Measurements from ENCODE around the gene PALM.

Gene PALM

DNA sequence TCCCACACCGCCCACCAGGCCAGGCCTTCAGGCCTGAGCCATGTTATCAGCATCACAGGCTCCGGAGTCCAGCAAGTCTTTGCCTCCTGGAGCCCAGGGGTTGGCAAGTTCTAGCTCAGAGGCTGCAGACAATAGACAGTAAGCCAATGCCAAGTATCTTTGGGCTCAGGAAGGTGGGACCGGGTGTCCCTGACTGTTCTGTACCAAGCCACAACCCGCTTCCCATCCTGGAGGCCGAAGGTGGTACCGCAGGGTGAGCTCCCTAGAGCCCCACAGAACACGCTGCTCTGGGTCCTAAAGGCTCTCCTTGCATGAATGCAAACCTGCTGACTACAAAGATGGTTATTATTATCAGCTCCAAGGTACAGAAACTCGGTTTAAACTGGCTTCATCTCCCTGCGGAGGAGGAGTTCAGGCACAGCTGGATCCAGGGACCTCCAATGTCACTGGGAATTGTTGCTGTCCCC, 38.1 kb upstream of the PALM start:
- no peak for DNase-seq (ENCODE audit: insufficient read length)
- FAIRE-seq: no peak
- TF ChIP-seq TAF1 (IDR thresholded peaks at IDR 0.05; ENCODE audit: borderline replicate concordance, low read depth, low read length): no peak

DNA sequence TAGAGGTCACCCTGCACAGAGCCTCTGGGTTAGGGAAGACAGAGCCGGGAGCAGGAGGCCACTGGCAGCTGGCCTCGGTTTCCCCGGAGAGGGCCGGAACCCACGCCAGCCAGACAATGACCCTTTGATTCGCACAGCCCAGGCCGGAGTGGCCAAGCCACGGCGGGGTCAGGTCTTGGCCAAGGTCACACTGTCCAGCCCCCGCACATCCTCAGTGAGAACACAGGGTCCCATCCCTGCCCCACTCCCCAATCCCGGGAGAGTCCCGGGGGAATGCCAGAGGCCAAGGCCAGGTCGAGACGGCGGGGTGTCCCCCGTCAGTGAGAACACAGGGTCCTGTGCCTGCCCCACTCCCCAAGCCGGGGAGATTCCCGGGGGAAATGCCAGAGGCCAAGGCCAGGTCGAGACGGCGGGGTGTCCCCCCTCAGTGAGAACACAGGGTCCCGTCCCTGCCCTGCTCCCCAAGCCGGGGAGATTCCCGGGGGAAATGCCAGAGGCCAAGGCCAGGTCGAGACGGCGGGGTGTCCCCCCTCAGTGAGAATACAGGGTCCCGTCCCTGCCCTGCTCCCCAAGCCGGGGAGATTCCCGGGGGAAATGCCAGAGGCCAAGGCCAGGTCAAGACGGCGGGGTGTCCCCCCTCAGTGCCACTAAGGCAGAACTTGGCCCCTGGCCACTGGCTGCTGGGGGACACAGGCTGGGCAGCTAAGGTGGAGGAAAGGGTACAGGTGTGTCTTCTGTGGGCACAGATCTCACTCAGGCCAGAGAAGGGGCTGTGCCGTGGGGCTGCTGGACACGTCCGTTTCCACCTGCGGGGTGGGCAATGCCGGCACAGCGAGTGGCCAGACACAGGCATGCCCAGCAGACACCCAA, 34.2 kb upstream of the PALM start:
- FAIRE-seq (no peak), DNase-seq (ENCODE audit: insufficient read length) (no peak)
- no peak for TF ChIP-seq POLR2AphosphoS5 (IDR thresholded peaks at IDR 0.05; ENCODE audit: low read depth, low read length)
- TF ChIP-seq TAF1 (IDR thresholded peaks at IDR 0.05; ENCODE audit: borderline replicate concordance, low read depth, low read length): no peak
- TF ChIP-seq POLR2A (IDR thresholded peaks at IDR 0.05; ENCODE audit: low read depth, low read length): no peak

DNA sequence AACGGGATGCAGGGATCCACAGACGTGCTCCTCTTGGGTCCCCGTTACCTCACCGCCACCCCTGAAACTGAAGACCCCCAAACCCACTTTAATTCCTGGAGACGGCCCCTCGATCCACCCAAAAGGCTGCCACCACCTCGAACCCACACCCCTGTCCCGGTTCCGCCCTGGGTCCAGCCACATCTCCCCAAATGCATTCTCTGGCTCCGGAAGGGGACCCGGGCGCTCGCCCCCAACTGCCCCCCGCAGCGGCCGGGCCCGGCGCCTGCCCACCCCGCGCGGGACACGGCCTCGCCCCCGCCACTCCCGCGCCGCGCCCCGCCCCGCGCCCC, 32.8 kb upstream of the PALM start:
- DNase-seq (ENCODE audit: insufficient read length) (no peak), FAIRE-seq (no peak)
- TF ChIP-seq TAF1 (IDR thresholded peaks at IDR 0.05; ENCODE audit: borderline replicate concordance, low read depth, low read length) (no peak), POLR2A (IDR thresholded peaks at IDR 0.05; ENCODE audit: low read depth, low read length) (no peak), POLR2AphosphoS5 (IDR thresholded peaks at IDR 0.05; ENCODE audit: low read depth, low read length) (no peak)

DNA sequence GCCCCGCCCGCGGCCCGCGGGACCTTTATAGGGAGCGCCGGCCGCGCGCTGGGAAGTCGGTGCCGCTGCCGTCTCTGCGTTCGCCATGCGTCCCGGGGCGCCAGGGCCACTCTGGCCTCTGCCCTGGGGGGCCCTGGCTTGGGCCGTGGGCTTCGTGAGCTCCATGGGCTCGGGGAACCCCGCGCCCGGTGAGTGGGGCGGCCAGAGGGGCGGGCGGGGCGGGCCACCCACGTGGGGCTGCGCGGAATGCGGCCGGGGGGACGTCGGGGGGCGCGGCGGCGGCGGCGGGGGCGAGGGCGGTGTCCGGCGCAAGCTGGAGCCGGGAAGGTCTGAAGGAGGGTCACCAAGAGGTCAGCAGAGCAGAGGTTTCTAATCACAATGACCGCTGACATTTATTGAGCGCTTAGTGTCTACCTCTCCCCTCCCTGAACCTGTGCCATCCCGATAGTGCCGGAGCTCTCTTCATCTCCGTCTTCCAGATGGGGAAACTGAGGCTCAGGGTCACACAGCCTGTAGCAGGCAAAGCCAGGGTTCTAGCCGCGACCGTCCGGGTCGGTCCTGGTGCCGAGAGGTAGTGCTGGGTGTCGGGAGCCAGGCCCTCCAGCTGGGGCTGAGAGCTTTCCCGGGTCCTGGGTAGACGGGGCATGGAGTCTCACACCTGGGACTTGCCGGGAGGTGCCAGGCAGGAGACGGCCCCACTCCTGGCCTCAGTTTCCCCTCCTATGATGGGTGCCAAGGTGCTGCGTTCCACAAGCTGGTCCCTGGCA, 32.2 kb upstream of the PALM start, which contains the start of gene FSTL3:
Gene FSTL3, plus strand, starts transcription at position 54 of the 767 bp plus-strand sequence. Its CDS starts 32 bp downstream, at position 86.
- TF ChIP-seq TAF1 (IDR thresholded peaks at IDR 0.05; ENCODE audit: borderline replicate concordance, low read depth, low read length) (no peak), POLR2AphosphoS5 (IDR thresholded peaks at IDR 0.05; ENCODE audit: low read depth, low read length) (no peak), POLR2A (IDR thresholded peaks at IDR 0.05; ENCODE audit: low read depth, low read length) (no peak; the same call in 1 of the 2 replicates)
- FAIRE-seq: no peak

DNA sequence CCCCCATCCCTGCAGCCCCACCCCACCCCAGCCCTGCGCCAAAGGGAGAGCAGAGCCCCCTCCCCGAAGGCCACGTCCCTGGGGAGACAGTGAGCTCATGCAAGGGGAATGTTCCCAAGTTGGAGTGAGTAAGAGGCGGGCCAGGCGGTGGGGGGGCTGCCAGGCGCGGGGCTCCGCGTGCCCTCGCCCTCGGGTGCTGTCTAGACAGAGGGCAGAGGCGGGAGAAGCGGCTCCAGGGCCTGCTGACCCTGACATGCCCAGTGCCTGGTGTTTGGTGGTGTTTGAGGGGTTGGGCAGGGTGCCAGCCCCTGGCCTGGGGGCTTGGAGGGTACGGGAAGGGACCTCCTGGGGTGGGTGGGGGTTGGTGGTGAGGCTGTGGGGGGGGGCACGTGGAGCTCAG, 31.5 kb upstream of the PALM start:
- FAIRE-seq (no peak), DNase-seq (ENCODE audit: insufficient read length) (no peak)
- TF ChIP-seq POLR2AphosphoS5 (IDR thresholded peaks at IDR 0.05; ENCODE audit: low read depth, low read length) (no peak), POLR2A (IDR thresholded peaks at IDR 0.05; ENCODE audit: low read depth, low read length) (no peak), TAF1 (IDR thresholded peaks at IDR 0.05; ENCODE audit: borderline replicate concordance, low read depth, low read length) (no peak)

More for the DNA sequence above, 32.2 kb upstream of the PALM start, which contains the start of gene FSTL3:
- DNase-seq (ENCODE audit: insufficient read length): no peak

DNA sequence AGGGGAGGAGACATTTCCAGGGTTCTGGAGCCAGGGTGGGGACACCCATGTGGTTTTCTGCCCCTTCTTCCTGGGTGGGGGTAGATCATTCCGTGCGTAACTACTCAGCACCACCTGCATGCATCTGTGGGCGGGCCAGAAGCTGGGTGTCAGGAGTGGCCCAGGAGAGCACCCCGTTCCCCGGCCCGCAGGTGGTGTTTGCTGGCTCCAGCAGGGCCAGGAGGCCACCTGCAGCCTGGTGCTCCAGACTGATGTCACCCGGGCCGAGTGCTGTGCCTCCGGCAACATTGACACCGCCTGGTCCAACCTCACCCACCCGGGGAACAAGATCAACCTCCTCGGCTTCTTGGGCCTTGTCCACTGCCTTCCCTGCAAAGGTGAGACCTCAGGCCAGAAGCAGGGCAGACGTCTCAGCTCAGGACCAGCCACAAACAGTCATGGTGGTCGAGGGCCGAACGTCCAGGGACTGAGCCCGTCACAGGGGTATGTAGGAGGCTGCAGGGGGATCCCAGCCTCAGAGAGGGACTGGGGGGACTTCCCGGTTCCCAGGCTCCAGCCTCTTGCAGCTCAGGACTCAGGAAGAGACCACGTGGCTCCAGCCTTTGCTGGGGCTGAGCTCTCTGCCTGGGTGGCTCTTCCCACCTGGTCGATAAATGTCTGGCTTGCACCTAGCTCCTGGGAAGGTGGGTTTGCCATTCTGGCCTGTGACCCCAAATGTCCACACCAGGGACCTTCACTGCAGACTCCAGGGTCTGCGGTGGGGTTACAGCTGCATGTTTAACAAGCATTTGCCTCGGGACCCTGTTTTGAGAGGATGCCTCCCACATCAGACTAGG, 30.9 kb upstream of the PALM start:
- no peak for DNase-seq (ENCODE audit: insufficient read length)
- TF ChIP-seq POLR2A (IDR thresholded peaks at IDR 0.05; ENCODE audit: low read depth, low read length) (no peak), POLR2AphosphoS5 (IDR thresholded peaks at IDR 0.05; ENCODE audit: low read depth, low read length) (no peak; the same call in 1 of the 2 replicates), TAF1 (IDR thresholded peaks at IDR 0.05; ENCODE audit: borderline replicate concordance, low read depth, low read length) (no peak)
- no peak for FAIRE-seq

DNA sequence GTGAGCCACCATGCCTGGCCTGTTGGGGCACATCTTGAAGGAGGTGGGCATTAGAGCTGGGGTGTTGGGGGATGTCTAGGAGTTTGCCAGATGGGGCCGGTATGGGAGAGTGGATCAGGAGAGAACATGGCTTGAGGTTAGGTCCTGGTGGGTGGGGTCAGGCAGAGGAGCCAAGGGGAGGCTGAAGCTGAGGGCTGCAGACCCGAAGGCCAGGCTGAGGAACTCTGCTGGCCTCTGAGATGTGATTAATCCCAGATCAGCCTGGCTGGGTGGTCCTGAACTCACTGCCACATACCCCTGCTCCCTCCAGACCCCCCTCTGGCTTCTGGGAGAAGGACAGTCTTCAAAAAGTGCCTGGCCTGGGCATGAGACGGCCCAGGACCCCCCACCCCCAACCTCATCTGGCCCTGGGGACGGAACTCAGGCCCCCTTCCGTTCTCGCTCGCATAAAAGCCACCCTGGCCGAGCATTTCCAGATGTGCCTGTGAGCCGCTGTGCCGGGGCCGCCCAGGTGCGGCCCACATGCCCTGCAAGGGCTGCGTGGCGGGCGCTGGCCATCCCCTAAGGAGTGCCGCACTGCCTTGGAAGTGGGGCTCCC, 29.8 kb upstream of the PALM start:
- no peak for FAIRE-seq
- TF ChIP-seq POLR2AphosphoS5 (IDR thresholded peaks at IDR 0.05; ENCODE audit: low read depth, low read length) (no peak), POLR2A (IDR thresholded peaks at IDR 0.05; ENCODE audit: low read depth, low read length) (no peak), TAF1 (IDR thresholded peaks at IDR 0.05; ENCODE audit: borderline replicate concordance, low read depth, low read length) (no peak)
- DNase-seq (ENCODE audit: insufficient read length): no peak

DNA sequence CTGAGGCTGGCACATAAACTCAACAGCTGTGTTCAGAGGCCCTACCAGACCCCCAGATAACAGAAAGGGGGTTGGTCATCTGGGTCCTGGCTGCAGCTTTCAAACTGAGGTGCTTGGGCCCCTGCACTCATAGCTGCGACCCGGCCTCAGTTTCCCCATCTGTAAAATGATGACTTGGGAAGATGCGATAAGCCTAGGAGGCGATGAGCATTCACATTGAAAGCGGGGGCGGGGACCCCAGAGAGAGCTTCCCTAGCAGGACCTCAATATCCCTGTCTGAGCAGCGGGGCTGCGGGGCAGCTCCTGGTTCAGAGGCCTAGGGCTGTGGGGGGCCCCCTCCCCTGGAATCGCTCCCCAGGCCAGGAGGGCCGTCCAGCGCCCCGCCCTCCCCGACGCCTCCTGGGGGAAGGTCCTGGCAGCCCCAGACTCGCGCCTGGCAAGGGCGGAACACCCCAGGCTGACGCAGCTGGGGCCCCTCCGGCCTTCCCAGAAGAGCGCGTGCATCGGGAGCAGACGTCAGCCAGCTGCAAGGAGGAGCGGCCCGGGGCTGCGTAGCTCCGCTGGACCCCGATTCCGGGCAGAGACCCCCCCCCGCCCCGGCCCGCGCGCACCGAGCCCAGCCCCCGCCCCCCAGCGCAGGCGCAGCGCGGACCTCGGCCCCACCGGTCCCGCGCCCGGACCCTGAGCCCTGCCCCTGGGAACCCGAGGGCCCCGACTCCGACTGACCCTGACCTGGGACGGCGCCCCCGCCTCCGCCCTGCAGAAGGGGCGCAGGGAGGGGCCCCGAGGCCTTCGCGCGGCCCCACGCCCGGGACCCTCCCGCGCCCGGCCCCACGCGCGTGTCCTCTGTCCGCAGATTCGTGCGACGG, 29.1 kb upstream of the PALM start:
- DNase-seq (ENCODE audit: insufficient read length): peak; percentile 62
- FAIRE-seq: no peak
- no peak for TF ChIP-seq TAF1 (IDR thresholded peaks at IDR 0.05; ENCODE audit: borderline replicate concordance, low read depth, low read length)
- no peak for TF ChIP-seq POLR2AphosphoS5 (IDR thresholded peaks at IDR 0.05; ENCODE audit: low read depth, low read length)

DNA sequence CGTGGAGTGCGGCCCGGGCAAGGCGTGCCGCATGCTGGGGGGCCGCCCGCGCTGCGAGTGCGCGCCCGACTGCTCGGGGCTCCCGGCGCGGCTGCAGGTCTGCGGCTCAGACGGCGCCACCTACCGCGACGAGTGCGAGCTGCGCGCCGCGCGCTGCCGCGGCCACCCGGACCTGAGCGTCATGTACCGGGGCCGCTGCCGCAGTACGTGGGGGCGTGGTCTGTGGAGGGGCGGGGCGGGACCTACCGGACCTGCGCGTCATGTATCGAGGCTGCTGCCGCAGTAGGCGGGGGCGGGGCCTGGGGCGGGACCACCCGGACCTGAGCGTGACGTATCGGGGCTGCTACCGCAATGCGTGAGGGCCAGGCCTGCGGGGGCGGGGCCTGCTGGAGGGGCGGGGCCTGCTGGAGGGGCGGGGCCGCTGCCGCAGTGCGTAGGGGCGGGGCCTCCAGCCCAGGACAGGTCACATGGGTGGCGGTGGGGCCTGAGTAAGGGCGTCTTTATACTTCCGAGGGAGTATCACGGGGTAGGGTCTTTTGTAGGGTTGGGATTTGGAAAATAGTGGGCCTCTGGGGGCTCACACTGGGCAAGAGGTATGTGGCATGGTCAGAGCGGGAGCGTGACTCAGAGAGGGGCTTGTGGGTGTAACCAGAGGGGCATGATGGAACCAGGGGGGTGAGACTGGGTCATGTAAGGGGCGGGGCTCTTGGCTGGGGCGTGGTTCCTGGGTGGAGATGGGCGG, 28.3 kb upstream of the PALM start:
- peak; percentile 95 for DNase-seq (ENCODE audit: insufficient read length)
- FAIRE-seq: peak; percentile 100
- TF ChIP-seq POLR2AphosphoS5 (IDR thresholded peaks at IDR 0.05; ENCODE audit: low read depth, low read length) (no peak), TAF1 (IDR thresholded peaks at IDR 0.05; ENCODE audit: borderline replicate concordance, low read depth, low read length) (no peak), POLR2A (IDR thresholded peaks at IDR 0.05; ENCODE audit: low read depth, low read length) (peak; percentile 77; the same call in 1 of the 2 replicates)

Measured in GM12892 (cell line).